ENCODE measurements around the gene ZCWPW1. TPM values are rescaled to one million over a fixed set of nuclear protein-coding genes. Genes with fewer than 3 reads are reported as not detected.
"Not testable (repeated sequence)": the region's sequence is repeated elsewhere in the genome, so short reads cannot be mapped to it uniquely, and the experiment has no call there.

ZCWPW1 gene
- total RNA-seq, 1 donor from 2014 or later: 5.0 TPM

DNA sequence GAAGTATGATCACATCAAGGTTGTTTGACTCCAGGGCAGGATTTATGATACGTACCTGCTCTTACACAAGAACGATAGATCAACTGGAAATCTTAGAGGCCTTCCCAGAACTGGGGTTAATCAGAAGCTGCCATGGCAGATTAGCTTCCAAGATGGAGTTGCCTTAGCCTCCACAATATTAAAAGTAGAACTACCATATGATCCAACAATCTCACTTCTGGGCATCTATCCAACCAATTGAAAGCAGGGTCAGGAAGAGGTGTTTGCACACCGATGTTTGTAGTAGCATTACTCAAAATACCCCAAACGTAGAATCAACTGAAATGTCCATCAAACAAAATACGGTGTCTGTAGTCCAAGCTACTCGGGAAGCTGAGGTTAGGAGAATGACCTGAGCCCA lies 64.0 kb downstream of the ZCWPW1 start:
- DNase-seq (ENCODE audit: extremely low spot score, unreplicated experiment): no peak
- Mint-ChIP-seq H3K4me3 (ENCODE audit: unreplicated experiment) (no peak overlapping the region), H3K27me3 (ENCODE audit: unreplicated experiment) (no peaks in the 10 kb centered on the region), H3K27ac (ENCODE audit: unreplicated experiment) (no peak overlapping the region), H3K36me3 (ENCODE audit: unreplicated experiment) (peaks cover 37% of the 10 kb centered on the region), H3K9me3 (ENCODE audit: unreplicated experiment) (no peaks in the 10 kb centered on the region), H3K4me1 (ENCODE audit: unreplicated experiment) (no peaks in the 10 kb centered on the region)
- TF ChIP-seq, protein P1, sequence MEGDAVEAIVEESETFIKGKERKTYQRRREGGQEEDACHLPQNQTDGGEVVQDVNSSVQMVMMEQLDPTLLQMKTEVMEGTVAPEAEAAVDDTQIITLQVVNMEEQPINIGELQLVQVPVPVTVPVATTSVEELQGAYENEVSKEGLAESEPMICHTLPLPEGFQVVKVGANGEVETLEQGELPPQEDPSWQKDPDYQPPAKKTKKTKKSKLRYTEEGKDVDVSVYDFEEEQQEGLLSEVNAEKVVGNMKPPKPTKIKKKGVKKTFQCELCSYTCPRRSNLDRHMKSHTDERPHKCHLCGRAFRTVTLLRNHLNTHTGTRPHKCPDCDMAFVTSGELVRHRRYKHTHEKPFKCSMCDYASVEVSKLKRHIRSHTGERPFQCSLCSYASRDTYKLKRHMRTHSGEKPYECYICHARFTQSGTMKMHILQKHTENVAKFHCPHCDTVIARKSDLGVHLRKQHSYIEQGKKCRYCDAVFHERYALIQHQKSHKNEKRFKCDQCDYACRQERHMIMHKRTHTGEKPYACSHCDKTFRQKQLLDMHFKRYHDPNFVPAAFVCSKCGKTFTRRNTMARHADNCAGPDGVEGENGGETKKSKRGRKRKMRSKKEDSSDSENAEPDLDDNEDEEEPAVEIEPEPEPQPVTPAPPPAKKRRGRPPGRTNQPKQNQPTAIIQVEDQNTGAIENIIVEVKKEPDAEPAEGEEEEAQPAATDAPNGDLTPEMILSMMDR (IDR thresholded peaks at IDR 0.05): no peak

DNA sequence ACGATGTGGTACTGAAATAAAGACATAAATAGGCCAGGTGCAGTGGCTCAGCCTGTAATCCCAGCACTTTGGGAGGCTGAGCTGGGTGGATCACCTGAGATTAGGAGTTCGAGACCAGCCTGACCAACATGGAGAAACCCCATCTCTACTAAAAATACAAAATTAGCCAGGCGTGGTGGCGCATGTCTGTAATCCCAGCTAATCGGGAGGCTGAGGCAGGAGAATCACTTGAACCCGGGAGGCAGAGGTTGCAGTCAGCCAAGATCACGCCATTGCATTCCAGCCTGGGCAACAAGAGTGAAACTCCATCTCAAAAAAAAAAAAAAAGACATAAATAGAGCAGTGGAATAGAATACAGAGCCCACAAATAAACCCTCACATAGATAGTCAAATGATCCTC lies 64.7 kb downstream of the ZCWPW1 start:
- H3K9me3 Mint-ChIP-seq (ENCODE audit: unreplicated experiment); H3K4me3 Mint-ChIP-seq (ENCODE audit: unreplicated experiment); DNase-seq (ENCODE audit: extremely low spot score, unreplicated experiment); H3K27ac Mint-ChIP-seq (ENCODE audit: unreplicated experiment); H3K27me3 Mint-ChIP-seq (ENCODE audit: unreplicated experiment); H3K4me1 Mint-ChIP-seq (ENCODE audit: unreplicated experiment): not testable (repeated sequence)
- H3K36me3 Mint-ChIP-seq (ENCODE audit: unreplicated experiment): peaks cover 41% of the 10 kb centered on the region

DNA sequence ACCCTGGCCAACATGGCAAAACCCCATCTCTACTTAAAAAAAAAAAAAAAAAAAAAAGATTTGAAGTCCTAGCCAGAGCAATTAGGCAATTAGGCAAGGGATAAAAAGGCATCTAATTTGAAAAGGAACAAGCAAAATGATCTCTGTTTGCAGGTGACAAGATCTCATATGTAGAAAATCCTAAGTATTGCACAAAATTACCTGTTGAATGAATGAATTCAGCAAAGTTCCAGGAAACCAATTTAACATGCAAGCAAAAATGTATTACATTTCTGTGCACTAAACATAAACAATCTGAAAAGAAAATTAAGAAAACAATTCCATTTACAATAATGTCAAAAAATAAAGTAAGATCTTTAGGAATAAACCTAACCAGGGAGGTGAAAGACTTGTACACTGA lies 65.4 kb downstream of the ZCWPW1 start:
- Mint-ChIP-seq H3K27me3 (ENCODE audit: unreplicated experiment) (no peaks in the 10 kb centered on the region), H3K36me3 (ENCODE audit: unreplicated experiment) (peaks cover 41% of the 10 kb centered on the region), H3K9me3 (ENCODE audit: unreplicated experiment) (no peaks in the 10 kb centered on the region), H3K4me1 (ENCODE audit: unreplicated experiment) (no peaks in the 10 kb centered on the region), H3K27ac (ENCODE audit: unreplicated experiment) (no peak overlapping the region), H3K4me3 (ENCODE audit: unreplicated experiment) (no peak overlapping the region)
- TF ChIP-seq, protein P1 (IDR thresholded peaks at IDR 0.05): no peak
- DNase-seq (ENCODE audit: extremely low spot score, unreplicated experiment): no peak

DNA sequence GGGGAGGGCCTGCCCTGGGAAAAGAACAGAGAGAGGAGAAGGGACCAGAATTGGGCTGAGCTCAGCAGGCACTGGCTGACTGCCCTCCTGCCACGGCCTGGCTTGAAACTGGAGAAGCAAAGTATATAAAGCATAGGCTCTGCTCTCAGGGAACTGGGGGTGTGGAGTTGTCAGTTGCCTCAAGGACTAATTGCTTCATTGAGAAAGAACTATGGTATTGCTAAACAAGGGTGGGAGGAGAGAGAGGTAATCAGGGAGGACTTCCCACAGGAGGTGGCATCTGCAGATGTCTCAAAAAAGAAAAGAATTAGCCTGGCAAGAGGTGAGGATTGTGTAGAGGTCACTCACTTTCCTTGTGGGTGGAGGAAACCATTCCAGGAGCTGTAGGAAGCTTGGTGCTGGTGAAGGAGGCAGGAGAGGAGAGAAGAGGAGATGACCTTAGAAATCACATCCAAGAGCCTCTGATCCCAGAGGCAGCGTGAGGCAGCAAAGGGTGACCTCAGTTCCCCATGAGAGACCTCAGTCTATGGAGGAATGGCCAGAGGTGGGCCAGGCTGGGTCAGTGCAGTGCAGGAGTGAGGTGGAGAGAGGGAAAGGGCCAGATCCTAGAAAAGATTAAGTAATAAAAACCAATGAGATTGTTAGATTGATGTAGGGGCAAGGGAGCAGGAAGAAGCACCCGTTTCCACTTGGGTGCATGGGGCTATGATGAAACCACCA lies 68.2 kb downstream of the ZCWPW1 start:
- no peaks in the 10 kb centered on the region for H3K27me3 Mint-ChIP-seq (ENCODE audit: unreplicated experiment)
- H3K4me1 Mint-ChIP-seq (ENCODE audit: unreplicated experiment): no peaks in the 10 kb centered on the region
- no peak overlapping the region for H3K27ac Mint-ChIP-seq (ENCODE audit: unreplicated experiment)
- TF ChIP-seq, protein P1 (IDR thresholded peaks at IDR 0.05): no peak
- H3K36me3 Mint-ChIP-seq (ENCODE audit: unreplicated experiment): peaks cover 41% of the 10 kb centered on the region
- no peak overlapping the region for H3K4me3 Mint-ChIP-seq (ENCODE audit: unreplicated experiment)
- no peak for DNase-seq (ENCODE audit: extremely low spot score, unreplicated experiment)
- no peaks in the 10 kb centered on the region for H3K9me3 Mint-ChIP-seq (ENCODE audit: unreplicated experiment)

DNA sequence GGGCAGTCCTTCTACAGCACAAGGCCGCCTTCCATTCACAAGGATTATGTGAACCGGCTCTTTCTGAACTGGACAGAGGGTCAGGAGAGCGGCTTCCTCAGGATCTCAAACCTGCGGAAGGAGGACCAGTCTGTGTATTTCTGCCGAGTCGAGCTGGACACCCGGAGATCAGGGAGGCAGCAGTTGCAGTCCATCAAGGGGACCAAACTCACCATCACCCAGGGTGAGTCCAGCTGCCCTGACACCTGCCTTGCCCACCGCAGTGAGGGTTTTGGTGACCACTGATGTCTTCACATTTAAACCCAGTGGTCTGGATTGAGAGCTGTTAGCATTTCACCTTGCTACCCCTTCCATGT lies 69.7 kb downstream of the ZCWPW1 start:
- H3K27ac Mint-ChIP-seq (ENCODE audit: unreplicated experiment): no peak overlapping the region
- H3K4me1 Mint-ChIP-seq (ENCODE audit: unreplicated experiment): no peaks in the 10 kb centered on the region
- no peak overlapping the region for H3K4me3 Mint-ChIP-seq (ENCODE audit: unreplicated experiment)
- no peak for DNase-seq (ENCODE audit: extremely low spot score, unreplicated experiment)
- H3K27me3 Mint-ChIP-seq (ENCODE audit: unreplicated experiment): no peaks in the 10 kb centered on the region
- H3K36me3 Mint-ChIP-seq (ENCODE audit: unreplicated experiment): peaks cover 34% of the 10 kb centered on the region
- H3K9me3 Mint-ChIP-seq (ENCODE audit: unreplicated experiment): no peaks in the 10 kb centered on the region
- TF ChIP-seq, protein P1 (IDR thresholded peaks at IDR 0.05): no peak
